Measurements from ENCODE around the gene CDH13. TPM values are rescaled to one million over a fixed set of nuclear protein-coding genes. Genes with fewer than 3 reads are reported as not detected.

CDH13 gene
- total and polyA plus RNA-seq, 10 of the 15 experiments (the other 5 are each of a cell fraction or from before 2014, with no cell fraction given): under 0.01 to 0.05 TPM; not detected in 8

GRCh38 chr16:83128041-83128440 is 501.3 kb downstream of the CDH13 start (continued):
- TF ChIP-seq EP300 (IDR thresholded peaks at IDR 0.05; ENCODE audit: borderline replicate concordance in 1 of 2, control insufficient read depth in 1 of 2, low read depth in 2 of 2, low read length in 2 of 2): no peak

GRCh38 chr16:83130039-83130438 is 503.3 kb downstream of the CDH13 start:
- Histone ChIP-seq H3K27ac (ENCODE audit: control insufficient read depth, insufficient read depth) (no peak overlapping the region), H3K4me3 (no peak overlapping the region), H3K4me2 (ENCODE audit: control insufficient read depth, insufficient read depth) (no peak overlapping the region), H3K9ac (ENCODE audit: control insufficient read depth, insufficient read depth, low read length) (no peak overlapping the region), H3K27me3 (replicated peaks in 1 of 2; ENCODE audit: control insufficient read depth in 2 of 2, insufficient read depth in 2 of 2, low read length in 1 of 2) (no peaks in the 10 kb centered on the region), H3K79me2 (ENCODE audit: control insufficient read depth, insufficient read depth, low read length) (no peaks in the 10 kb centered on the region), H4K20me1 (ENCODE audit: control insufficient read depth, insufficient read depth) (no peaks in the 10 kb centered on the region), H2AFZ (ENCODE audit: control insufficient read depth, low read depth, low read length) (no peak overlapping the region), H3K9me3 (replicated peaks; ENCODE audit: control insufficient read depth, insufficient read depth, low read length) (no peaks in the 10 kb centered on the region; the same call in 2 of the 3 replicates), H3K36me3 (ENCODE audit: control insufficient read depth in 2 of 2, insufficient read depth in 2 of 2, low read length in 1 of 2) (no peaks in the 10 kb centered on the region), H3K4me1 (ENCODE audit: control insufficient read depth, insufficient read depth, low read length) (no peaks in the 10 kb centered on the region)
- ChIA-PET SMC1A (ENCODE audit: uncharacterized antibody, unreplicated experiment) (no interaction called here), CTCF (no interaction called here), POLR2A (no interaction called here), RAD21 (ENCODE audit: unreplicated experiment) (no interaction called here)
- in situ Hi-C loops (cut with MboI): no loop called here
- intact Hi-C loops (cut with micrococcal nuclease; ENCODE audit: unreplicated experiment): no loop called here
- DNase-seq (ENCODE audit: low read depth, low spot score) (no peak), ATAC-seq (no peak), FAIRE-seq (no peak)
- 29% methylated on average over 3 of the region's 3 CpGs for WGBS (ENCODE audit: insufficient coverage, insufficient replicate concordance, low lambda C conversion rate, missing lambda C conversion rate)
- no TSS peak for BruUV-seq (replicated peaks)
- TF ChIP-seq HCFC1 (IDR thresholded peaks at IDR 0.05; ENCODE audit: low read length): no peak
- no peak for TF ChIP-seq POLR2AphosphoS5 (IDR thresholded peaks at IDR 0.05; ENCODE audit: low read length)
- TF ChIP-seq E2F4 (IDR thresholded peaks at IDR 0.05; ENCODE audit: low read depth, low read length): no peak
- TF ChIP-seq YBX1 (IDR thresholded peaks at IDR 0.05): no peak
- TF ChIP-seq CHD2 (IDR thresholded peaks at IDR 0.05; ENCODE audit: borderline replicate concordance, low read depth, low read length): no peak
- no peak for TF ChIP-seq BCLAF1 (IDR thresholded peaks at IDR 0.05)
- TF ChIP-seq CBFB (IDR thresholded peaks at IDR 0.05; ENCODE audit: low read depth): no peak
- no peak for TF ChIP-seq PBX3 (IDR thresholded peaks at IDR 0.05; ENCODE audit: insufficient replicate concordance, low read depth, low read length)
- TF ChIP-seq CEBPZ (IDR thresholded peaks at IDR 0.05; ENCODE audit: low read depth, low read length): no peak
